Muscle layer of duodenum (tissue), 2 donors: ENCODE measurements around the gene COL6A1.

Experiments
- H3K27ac ChIP-seq: one replicate; pipeline ENCODE4 v1.7.0; 2013; ENCODE audit warnings: mild to moderate bottlenecking, low read length
- H3K27me3 ChIP-seq: one replicate; pipeline ENCODE4 v1.7.0; 2013; ENCODE audit warnings: low read depth, mild to moderate bottlenecking, control low read depth, low read length
- H3K36me3 ChIP-seq, 2 donors: one replicate each; pipeline ENCODE4 v1.7.0; 2013; ENCODE audit warnings: low read length in 2 of 2, control low read depth in 1 of 2, mild to moderate bottlenecking in 1 of 2; ENCODE audit not compliant: insufficient read depth in 2 of 2, control insufficient read depth in 1 of 2
- H3K4me1 ChIP-seq, 2 donors: one replicate each; pipeline ENCODE4 v1.7.0; 2013; ENCODE audit warnings: low read length in 2 of 2, mild to moderate bottlenecking in 2 of 2, control low read depth in 1 of 2, moderate library complexity in 1 of 2; ENCODE audit not compliant: insufficient read depth in 2 of 2, control insufficient read depth in 1 of 2
- H3K4me3 ChIP-seq, 2 donors: one replicate each; pipeline ENCODE4 v1.7.0; 2013; ENCODE audit warnings: low read length in 2 of 2, low read depth in 1 of 2, mild to moderate bottlenecking in 1 of 2
- H3K9me3 ChIP-seq, 2 donors: one replicate each; pipeline ENCODE4 v1.7.0; 2013; ENCODE audit warnings: low read length in 2 of 2, control low read depth in 1 of 2, mild to moderate bottlenecking in 1 of 2; ENCODE audit not compliant: control insufficient read depth in 1 of 2
- donor health status: healthy.

Gene COL6A1

DNA sequence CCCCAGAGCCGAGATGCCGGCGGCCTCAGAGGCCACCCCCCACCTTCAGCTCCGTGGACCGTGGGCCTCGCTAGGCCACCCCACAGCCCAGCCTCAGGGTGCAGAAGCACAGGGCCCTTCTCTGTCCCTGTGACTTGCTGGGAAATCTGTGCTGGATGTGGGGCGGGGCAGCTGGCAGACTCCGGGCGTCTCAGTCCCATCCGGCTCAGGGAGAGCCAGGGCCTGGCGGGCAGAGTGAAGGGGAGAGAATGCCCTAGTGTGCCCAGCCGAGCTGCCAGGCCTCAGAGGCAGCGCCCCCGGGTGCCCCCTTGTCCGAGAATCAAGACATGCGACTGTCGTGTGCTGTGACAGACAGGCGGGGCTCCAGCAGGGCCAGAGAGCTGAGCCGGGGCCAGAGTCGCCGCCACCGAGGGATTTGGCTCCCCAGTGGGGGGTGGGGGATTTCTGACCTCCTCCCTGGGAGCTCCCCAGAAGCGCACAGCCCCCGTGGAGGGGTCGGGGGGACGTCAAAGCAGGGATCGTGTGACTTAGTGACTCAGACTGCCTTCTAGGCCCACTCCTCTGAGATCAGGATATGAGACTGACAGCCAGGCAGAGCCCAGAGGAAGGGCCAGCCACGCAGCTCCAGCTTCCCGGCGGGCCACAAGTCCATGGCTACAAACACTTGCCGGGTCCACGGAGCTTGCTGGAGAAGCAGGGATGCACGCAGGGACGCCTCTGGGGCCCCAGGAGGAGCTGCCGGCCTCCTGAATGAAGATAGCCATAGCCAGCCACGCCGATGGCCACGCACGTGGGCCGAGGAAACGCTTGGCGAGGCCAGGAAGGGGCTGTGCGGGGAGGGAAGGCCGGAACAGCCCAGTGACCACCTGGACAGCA is 11.9 kb downstream of the COL6A1 start:
- Histone ChIP-seq H3K4me3 (no peak overlapping the region), H3K4me1 (peaks cover 0 to 23% of the 10 kb centered on the region in 2 donors), H3K27me3 (no peaks in the 10 kb centered on the region), H3K36me3 (peaks cover 5 to 74% of the 10 kb centered on the region in 2 donors), H3K9me3 (no peaks in the 10 kb centered on the region), H3K27ac (peak overlapping the region; percentile 16)

DNA sequence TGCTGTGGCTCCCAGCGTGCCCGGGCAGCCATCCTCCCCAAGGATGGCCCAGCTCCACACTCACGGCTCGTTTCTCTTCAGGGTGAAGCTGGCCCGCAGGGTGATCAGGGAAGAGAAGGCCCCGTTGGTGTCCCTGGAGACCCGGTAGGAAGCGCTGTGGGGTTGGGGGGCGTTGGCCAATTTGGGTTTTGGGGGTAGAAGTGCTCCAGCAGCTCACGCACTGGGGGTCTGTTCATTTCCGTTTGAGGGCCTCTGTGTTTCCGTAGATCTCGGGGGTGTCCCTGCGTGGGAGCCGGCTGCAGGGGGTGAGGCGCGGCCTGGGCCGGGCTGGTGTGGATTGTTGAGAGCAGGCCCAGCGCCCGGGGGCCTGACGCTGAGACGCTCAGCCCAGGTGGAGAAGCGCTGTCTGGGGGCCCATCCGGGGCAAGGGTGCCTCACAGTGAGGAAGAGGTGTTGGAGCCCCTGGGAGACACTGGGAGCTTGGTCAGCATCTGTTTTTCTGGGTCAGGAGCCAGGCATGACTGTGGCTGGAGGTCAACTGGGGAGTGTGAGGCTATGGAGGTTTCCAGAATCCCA is 12.6 kb downstream of the COL6A1 start:
- peaks cover 0 to 23% of the 10 kb centered on the region in 2 donors for H3K4me1 ChIP-seq
- peaks cover 5 to 76% of the 10 kb centered on the region in 2 donors for H3K36me3 ChIP-seq
- peak overlapping the region; percentile 16 for H3K27ac ChIP-seq
- H3K4me3 ChIP-seq, result no peak overlapping the region
- H3K9me3 ChIP-seq, result no peaks in the 10 kb centered on the region
- no peaks in the 10 kb centered on the region for H3K27me3 ChIP-seq

DNA sequence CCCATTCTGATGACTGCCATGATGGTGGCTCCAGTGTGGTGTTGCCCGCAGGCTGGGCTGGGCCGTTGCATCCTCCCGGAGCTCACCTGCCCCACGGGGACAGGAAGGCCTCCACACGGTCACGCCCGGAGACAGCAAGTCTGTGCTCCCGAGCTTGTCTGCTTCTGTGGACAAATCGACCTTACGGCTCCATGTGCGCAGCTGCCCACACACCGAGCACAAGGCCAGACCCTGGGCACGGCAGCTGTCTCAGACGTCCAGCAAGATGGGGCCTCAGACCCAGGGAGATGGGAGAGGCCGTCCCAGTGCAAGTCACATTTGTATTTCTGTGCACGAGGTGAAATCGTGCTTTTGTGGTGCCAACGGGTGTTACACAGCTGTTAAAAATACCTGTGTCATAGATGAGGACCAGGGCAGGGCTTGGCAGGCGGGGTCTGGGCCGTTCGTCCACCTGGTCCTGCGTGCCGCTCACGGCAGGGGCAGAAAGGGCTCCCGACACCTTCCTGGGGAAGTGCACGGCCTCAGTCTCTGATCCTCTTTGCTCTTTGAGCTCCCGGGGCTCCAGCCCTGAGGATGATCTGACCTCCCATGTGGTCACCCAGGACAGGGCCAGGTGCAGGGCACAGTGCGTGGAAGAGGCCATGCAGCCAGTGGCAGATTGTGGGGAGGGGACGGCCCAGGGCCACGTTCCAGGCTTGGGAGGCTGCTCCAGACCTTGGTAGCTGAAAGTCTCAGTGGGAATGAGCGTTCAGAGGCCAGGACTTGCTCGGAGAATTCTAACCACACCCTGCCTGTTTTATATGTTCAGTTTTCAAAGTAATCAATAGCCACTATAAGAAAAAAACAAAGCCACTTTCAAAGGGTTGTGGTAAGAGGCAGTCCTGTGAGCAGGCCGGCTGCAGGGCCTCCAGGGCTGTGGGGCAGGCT is 13.5 kb downstream of the COL6A1 start:
- H3K27ac ChIP-seq, result no peak overlapping the region
- peaks cover 0 to 23% of the 10 kb centered on the region in 2 donors for H3K4me1 ChIP-seq

DNA sequence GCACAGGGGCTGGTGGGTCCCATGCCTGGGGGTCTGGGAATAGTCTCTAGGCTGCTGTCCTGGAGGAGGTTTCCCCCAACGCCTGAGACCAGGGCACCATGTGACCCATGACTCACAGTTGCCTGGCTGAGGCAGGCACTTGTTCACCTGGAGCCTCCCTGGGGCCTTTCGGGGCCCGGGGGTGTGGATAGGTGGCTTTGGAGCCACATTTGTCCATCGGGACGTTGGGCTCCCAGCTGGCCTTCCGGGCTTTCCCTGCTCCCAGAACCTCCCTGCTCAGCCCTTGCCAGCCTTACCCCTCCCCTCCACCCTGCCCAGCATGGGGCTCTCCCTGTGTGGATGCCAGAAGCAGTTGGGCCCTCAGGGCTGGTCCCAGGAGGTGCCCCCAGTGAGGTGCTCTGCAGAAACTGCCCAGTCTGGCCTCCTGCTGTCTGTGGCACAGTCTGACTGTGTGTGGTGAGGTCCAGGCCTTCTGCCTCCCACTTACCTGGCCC is 14.2 kb downstream of the COL6A1 start:
- H3K27ac ChIP-seq, result no peak overlapping the region
- H3K36me3 ChIP-seq, result peaks cover 5 to 72% of the 10 kb centered on the region in 2 donors
- H3K4me3 ChIP-seq, result no peak overlapping the region
- no peaks in the 10 kb centered on the region for H3K9me3 ChIP-seq
- H3K27me3 ChIP-seq, result no peaks in the 10 kb centered on the region
- H3K4me1 ChIP-seq, result peaks cover 0 to 20% of the 10 kb centered on the region in 2 donors

More for the DNA sequence above, 13.5 kb downstream of the COL6A1 start:
- Histone ChIP-seq H3K9me3 (no peaks in the 10 kb centered on the region), H3K27me3 (no peaks in the 10 kb centered on the region), H3K36me3 (peaks cover 5 to 75% of the 10 kb centered on the region in 2 donors), H3K4me3 (no peak overlapping the region)

DNA sequence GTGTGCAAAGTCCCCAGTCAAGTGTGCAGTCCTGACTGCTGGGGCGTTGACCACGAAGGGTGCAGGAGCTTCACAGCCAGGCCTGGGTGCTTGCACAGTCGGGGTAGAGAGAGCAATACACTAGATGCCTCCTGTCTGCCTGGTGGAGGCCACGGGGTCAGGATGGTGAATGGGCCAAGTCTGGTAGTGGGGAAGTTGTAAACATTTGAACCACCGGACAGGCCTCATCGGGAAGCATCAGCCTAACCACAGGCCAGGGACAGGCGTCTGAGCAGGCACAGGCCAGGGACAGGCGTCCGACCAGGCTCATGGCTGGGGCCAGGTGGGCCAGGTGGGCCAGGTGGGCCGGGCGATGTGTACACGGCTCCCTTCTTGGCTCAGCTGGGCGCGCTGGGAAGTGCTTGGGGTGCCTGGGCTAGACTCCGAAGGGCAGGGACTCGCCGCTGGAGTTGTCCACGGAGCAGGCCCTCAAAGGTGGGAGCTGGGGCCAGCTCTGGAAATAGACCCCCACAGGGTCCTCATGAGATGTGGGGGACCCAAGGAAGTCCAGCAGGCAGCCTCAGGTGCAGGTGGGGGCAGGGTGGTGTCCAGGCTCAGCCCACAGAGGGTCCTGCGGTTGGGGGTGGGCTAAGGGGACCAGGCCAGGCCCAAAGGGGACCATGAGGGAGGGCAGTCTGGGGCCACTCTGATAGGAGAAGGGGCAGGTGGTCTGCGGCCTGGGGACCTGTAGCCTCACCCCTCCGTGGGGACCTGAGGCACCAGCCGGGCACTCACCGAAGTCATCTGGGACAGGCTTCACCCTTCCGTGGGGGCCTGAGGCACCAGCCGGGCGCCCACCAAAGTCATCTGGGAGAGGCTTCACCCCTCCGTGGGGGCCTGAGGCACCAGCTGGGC is 15.0 kb downstream of the COL6A1 start:
- peaks cover 5 to 74% of the 10 kb centered on the region in 2 donors for H3K36me3 ChIP-seq
- H3K27me3 ChIP-seq, result no peaks in the 10 kb centered on the region
- no peaks in the 10 kb centered on the region for H3K9me3 ChIP-seq
- no peak overlapping the region for H3K4me3 ChIP-seq
- H3K4me1 ChIP-seq, result peaks cover 0 to 20% of the 10 kb centered on the region in 2 donors
- no peak overlapping the region for H3K27ac ChIP-seq

DNA sequence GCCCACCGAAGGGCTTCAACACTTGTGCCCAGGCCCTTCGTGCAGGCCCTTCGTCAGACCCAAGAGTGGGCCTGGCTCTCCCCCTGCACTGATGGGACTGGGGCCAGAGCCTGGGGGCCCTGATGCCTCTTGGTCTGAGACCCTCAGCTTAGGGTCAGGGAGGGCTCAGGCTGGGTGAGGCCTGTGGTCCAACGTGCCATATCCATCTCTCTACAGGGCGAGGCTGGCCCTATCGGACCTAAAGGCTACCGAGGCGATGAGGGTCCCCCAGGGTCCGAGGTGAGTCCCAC is 15.6 kb downstream of the COL6A1 start:
- no peaks in the 10 kb centered on the region for H3K27me3 ChIP-seq
- H3K9me3 ChIP-seq, result no peaks in the 10 kb centered on the region
- no peak overlapping the region for H3K4me3 ChIP-seq
- no peak overlapping the region for H3K27ac ChIP-seq
- peaks cover 4 to 75% of the 10 kb centered on the region in 2 donors for H3K36me3 ChIP-seq
- peaks cover 0 to 18% of the 10 kb centered on the region in 2 donors for H3K4me1 ChIP-seq

DNA sequence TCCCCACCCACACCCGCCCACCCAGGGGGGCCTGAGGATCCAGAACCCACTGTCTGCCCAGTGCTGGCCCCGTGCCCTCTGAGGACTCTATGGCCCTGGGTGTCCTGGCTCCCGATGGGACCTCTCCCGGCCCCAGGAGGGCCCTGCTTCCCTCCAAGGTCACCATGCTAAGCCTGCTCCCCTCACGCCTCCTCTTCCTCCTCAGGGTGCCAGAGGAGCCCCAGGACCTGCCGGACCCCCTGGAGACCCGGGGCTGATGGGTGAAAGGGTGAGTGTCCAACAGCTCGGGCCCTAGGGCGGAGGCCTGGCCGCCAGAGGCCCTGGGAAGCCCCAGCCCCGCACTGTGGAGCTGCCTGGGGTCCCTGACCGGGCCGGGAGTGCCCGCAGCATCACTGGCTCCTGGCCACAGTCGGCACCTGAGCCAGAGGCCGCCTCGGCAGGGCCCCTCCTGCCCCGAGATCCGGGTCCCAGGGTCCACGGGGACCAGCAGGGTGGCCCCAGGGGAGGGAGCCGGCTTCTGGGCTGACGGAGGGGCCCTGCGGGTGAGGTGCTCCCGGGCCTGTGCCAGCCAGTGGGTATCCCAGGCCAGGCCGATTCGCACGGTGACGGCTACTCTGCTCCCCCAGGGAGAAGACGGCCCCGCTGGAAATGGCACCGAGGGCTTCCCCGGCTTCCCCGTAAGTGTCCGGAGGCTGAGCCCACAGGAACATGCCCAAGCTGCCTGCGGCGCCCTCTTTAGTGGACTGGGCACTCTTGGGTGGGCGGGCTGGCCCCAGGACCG is 16.1 kb downstream of the COL6A1 start:
- Histone ChIP-seq H3K4me1 (peaks cover 0 to 13% of the 10 kb centered on the region in 2 donors), H3K27ac (no peak overlapping the region), H3K9me3 (no peaks in the 10 kb centered on the region), H3K27me3 (no peaks in the 10 kb centered on the region), H3K4me3 (no peak overlapping the region), H3K36me3 (peaks cover 0 to 75% of the 10 kb centered on the region in 2 donors)

DNA sequence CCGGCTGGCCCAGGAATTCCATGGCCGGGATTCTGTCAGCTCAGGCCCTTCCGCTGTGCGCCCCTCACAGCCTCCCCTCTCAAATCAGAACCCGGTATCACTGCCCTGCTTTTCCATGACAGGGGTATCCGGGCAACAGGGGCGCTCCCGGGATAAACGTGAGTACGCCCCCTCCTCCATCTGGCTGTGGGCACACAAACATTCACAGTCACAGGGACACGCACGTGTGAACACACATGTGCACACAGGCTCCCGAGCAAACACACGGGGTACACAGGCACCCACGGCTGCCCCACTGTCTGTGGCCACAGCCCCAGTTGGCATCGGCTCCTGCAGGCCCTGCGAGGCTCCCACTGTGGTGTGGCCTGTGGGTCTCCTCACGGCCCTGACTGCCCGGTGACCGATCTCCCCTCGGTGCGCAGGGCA is 16.7 kb downstream of the COL6A1 start:
- Histone ChIP-seq H3K4me1 (peaks cover 0 to 7% of the 10 kb centered on the region in 2 donors), H3K27me3 (no peaks in the 10 kb centered on the region), H3K36me3 (peaks cover 0 to 75% of the 10 kb centered on the region in 2 donors), H3K4me3 (no peak overlapping the region), H3K27ac (no peak overlapping the region), H3K9me3 (no peaks in the 10 kb centered on the region)

DNA sequence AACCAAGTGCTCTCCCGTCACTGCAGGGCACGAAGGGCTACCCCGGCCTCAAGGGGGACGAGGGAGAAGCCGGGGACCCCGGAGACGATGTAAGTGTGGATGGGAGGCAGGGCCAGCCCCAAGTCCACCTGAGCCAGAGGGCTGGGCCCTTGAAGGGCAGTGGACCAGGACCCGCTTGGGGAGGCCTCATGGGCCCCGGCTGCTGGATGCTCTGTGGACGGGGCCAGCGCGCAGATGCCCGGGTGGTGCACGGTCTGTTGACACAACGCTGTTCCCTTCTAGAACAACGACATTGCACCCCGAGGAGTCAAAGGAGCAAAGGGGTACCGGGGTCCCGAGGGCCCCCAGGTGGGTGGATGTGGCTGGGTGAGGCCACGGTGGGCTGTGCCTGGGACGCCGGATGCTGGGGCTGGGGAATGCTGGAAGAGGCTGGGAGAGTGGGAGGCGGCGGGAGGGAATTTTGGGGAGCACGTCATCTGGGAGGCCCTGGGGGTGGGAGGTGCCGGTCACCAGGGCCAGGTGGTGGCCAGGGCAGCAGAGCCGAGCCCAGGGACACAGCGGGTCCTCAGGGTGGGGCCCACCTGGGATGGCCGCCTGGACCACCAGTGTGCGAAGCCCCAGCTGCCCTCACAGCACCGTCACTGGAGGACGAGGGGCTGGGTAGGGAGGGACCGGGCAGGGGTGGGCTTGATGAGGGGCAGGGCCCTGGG is 17.5 kb downstream of the COL6A1 start:
- peaks cover 0 to 7% of the 10 kb centered on the region in 2 donors for H3K4me1 ChIP-seq
- peaks cover 0 to 82% of the 10 kb centered on the region in 2 donors for H3K36me3 ChIP-seq
- no peak overlapping the region for H3K27ac ChIP-seq
- no peaks in the 10 kb centered on the region for H3K27me3 ChIP-seq
- no peak overlapping the region for H3K4me3 ChIP-seq
- no peaks in the 10 kb centered on the region for H3K9me3 ChIP-seq
